GM18507 (cell line): ENCODE data around the gene URI1.
"Not testable (repeated sequence)": the region's sequence is repeated elsewhere in the genome, so short reads cannot be mapped to it uniquely, and the experiment has no call there.

Source experiments
- DNase-seq: peaks from one replicate; pipeline ENCODE4 v3.0.0; 2011; ENCODE audit warnings: low read depth; ENCODE audit not compliant: insufficient read length; ENCODE audit errors: extremely low spot score
- FAIRE-seq: peaks from 2 replicates; lab custom pipeline; 2011; peaks lifted over from hg19 to GRCh38; lab: Jason Lieb, UNC

The URI1 gene, protein sequence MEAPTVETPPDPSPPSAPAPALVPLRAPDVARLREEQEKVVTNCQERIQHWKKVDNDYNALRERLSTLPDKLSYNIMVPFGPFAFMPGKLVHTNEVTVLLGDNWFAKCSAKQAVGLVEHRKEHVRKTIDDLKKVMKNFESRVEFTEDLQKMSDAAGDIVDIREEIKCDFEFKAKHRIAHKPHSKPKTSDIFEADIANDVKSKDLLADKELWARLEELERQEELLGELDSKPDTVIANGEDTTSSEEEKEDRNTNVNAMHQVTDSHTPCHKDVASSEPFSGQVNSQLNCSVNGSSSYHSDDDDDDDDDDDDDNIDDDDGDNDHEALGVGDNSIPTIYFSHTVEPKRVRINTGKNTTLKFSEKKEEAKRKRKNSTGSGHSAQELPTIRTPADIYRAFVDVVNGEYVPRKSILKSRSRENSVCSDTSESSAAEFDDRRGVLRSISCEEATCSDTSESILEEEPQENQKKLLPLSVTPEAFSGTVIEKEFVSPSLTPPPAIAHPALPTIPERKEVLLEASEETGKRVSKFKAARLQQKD

DNA sequence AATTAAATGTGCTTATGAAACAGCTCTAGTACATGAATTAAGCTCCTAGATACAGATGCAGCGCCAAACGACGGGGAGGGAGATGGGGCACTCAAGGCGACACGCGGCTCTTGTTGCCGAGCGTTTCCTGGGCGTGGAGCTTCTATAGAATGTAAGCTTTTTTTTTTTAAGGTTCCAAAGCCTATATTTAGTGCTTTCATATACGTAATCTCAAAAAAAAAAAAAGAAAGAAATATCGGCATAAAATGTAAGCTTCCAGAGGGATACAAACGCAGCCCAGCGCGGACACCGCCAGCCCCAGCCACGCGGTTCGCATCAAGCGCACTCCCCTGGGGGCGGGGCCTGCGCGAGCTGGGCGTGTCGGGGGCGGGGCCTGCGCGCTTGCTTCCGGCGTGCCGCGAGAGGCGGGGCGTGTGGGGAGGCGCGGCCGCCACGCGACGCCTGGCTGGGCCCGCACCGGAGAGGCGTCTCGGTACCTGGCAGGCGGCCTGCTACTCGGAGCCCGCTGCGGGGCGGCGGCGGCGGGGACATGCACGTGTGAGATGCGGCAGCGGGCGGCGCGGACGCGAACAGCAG lies at the start of gene URI1:
Gene URI1 (plus strand): TSS at position 412 of the 576 bp plus-strand sequence. CDS start 309 bp downstream, outside the sequence.
- DNase-seq (peak; percentile 94), FAIRE-seq (peak; percentile 80)

DNA sequence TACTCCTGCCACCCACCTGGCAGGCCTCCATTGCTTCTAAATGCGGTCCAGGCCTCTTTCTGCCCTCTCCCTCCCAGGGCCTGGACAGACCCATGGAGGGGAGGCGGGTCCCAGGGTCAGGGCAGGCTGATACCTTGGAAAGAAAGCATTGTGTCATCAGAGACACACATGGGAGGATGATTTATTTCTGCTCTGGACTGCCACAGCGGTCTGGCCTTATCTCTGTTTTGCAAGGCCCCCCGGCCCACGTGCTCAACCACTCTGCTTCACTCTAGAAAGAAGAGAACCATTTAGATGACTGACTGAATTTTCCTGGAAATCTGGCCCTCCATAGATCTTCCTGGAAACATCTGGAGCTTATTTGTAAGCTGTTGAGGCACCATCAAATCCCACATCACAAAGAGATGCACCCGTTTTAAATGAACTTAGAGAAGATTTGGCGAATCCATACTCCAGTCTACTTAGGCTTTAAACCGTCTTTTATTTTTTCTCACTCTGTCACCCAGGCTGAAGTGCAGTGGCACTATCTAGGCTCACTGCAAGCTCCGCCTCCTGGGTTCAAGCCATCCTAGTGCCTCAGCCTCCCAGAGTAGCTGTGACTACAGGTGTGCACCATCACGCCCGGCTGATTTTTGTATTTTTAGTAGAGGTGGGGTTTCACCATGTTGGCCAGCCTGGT lies 48.3 kb upstream of the URI1 start:
- no peak for FAIRE-seq
- no peak for DNase-seq

DNA sequence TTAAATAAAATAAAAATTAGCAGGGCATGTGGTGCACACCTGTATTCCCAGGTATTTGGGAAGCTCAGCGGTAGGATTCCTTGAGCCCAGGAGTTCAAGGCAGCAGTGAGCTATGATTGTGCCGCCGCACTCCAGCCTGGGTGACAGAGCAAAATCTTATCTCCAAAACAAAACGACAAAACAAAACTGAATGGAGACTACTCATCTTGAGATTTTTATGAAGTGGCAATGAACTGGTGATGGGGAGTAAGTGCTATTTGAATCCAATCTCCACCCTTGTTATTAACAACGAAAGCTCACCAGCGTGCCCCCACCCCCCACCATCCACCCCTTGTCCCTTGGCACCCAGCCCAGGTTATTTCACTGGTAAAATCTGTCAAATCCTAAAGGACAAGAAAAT lies 45.2 kb upstream of the URI1 start:
- FAIRE-seq (no peak), DNase-seq (no peak)

DNA sequence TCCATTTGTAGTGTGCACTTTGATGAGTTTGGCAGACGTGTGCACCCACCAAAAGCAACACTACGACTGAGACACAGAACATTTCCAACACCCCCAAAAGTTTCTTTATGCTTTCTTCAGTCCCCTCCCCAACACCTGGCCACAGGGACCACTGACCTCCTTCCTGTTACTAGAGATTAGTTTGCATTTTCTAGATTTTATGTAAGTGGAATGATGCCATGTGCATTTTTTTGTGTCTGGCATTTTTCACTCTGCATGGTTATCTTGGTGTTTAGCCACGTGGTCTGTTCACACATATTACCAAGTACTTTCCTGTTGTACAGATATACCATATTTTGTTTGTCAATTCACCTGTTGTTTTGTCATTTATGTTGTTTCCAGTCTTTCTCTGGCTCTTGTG lies 44.6 kb upstream of the URI1 start:
- DNase-seq (no peak), FAIRE-seq (no peak)

DNA sequence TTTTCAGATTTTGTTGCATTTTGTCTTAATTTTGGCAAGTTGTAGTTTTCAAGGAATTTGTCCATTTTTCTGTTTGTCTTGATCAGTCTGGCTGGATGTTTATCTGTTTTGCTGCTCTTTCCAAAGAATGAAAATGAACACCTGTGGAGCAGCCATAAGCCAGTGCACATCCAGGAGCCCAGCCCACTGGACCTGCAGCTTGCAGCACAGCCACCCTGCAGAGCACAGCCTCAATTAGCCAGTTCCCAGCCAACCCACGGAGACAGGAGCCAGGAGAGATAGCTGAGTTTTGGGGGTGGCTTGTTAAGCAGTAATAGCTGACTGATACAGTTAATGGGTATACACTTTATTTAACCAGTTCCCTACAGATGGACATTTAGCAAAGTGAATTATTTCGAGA lies 38.0 kb upstream of the URI1 start:
- DNase-seq = no peak
- no peak for FAIRE-seq

DNA sequence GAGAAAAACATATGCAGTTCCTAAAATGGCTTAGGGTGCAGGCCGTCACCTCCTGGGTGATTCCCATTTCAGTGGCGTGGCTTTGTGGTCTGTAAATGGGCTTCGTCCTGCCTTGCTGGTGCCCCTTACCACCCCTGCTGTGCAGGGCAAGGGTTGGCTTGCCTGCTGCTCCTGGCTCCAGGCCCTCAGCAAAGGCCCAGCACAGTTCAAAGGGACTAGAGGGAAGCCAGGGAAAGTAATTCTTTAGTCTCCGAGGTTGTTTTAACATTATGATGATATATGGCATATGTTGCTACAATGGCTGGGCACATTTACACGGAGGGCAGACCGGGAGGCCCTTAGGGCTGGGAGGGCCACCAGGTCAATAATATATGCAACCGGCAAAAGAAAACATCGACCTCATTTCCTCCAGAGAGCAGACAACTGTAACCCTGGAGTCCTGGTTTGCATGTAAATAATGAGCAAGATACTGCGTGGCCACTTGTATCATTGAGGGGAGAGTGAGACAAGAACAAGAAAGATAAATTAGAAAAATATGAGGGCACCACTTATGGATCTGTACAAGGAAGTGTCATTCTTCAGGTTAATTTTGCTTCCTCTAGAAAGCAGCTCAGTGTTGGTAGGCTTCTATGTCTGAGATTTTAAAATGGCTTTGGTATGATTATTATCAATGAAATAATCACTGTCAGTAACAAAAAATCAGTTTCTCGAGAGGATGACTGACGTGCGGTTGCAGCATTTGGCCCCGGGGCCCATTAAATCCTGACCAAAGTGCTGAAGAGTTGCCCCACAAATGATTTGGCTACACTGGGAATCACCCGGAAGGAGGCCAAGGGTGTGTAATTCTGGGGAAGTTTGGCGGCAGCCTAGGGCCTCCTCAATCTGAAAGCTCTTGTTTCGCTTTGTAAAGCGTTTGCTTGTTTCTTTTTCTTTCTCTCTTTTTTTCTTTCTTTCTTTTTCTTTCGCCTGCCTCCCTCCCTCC lies 32.8 kb upstream of the URI1 start:
- DNase-seq (no peak), FAIRE-seq (no peak)

DNA sequence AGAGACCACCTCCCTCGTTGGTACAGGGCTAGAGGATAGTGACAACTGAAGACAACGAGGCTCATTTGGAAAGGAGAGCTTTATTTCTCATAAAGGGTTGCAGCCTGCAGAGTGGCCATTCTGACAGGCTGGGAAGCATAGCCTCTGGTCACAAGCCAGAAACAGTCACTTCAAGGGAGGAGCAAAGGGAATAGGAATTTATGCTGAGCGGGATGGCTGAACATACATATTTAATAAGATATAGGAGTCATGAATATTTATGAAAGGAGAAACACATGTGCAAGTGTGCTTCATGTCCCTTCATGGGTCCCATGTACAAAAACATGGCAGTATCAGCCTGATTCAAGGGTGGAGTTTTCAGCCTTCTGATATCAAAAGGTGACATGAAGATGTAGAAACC lies 27.1 kb upstream of the URI1 start:
- no peak for FAIRE-seq

DNA sequence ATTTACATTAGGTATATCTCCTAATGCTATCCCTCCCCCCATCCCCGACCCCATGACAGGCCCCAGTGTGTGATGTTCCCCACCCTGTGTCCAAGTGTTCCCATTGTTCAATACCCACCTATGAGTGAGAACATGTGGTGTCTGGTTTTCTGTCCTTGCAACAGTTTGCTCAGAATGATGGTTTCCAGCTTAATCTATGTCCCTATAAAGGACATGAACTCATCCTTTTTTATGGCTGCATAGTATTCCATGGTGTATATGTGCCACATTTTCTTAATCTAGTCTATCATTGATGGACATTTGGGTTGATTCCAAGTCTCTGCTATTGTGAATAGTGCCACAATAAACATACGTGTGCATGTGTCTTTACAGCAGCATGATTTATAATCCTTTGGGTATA lies 26.2 kb upstream of the URI1 start:
- FAIRE-seq, DNase-seq: not testable (repeated sequence)

More for the DNA sequence above, 27.1 kb upstream of the URI1 start:
- DNase-seq = no peak

DNA sequence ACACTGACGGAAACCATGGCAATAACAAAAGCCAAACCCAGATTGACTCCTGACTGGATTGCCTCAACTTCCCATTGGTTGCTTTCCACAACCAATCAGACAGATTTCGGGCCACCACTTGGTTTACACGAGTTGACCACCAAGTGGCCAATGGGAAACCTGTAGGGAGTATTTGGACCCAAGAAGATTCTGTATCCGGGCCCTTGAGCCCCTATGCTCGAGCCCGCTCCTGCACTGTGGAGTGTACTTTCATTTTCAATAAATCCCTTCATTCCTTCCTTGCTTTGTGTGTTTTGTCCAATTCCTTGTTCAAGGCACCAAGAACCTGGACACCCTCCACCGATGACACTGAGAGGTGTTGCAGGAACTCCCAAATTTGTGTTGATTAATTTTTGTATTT lies 24.1 kb upstream of the URI1 start:
- FAIRE-seq (no peak), DNase-seq (no peak)

DNA sequence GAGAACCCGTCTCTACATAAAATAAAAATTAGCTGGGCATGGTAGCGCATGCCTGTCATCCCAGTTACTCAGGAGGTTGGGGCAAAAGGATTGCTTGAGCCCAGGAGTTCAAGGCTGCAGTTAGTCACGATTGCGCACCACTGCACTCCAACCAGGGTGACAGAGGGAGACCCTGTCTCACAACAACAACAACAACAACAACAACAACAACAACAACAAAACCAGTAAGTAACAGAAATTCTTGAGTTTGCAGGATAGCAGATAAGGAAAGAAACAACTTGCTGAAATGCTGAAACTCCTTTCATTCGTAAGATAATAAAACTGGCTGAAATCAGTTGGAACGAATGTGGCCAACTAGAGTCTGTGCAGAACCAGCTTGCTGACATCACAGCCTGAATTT lies 23.1 kb upstream of the URI1 start:
- no peak for DNase-seq
- FAIRE-seq = no peak

DNA sequence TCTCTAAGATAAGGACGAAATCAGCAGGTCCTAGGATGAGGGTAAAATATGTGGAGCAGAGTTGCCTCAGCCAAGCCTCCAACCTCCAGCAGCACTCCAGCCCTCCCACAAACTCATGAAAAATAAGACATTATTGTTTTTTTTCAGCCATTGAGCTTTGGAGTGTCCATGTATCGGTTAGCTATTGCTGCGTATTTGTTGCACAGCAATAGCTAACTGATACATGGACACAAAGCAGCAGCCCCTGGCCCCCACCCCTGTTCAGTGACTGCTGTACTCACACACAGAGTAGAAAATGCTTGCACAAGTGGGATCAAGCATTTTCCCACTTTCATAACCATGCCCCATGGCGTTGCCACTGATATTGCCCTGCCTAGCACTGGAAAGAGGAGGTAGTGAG lies 19.1 kb upstream of the URI1 start:
- FAIRE-seq = no peak

DNA sequence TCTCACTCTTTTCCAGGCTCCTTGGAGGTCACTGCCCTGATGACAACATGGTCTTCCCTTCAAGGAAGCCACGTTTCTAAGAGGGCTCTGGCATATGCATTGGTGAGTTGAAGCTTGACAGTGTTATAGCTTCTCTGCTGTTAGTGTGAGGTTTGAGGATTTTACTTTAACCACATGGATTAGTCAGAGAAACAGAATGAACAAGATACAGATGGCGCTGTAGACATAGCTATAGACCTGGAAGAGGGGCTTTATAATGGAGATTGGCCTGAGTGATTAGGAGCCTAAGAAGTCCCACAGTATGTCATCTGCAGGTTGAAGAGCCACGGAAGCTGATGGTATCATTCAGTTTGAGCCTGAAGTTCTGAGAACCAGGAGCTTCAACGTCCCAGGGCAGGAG lies 18.4 kb upstream of the URI1 start:
- DNase-seq (no peak), FAIRE-seq (peak; percentile 39)

More for the DNA sequence above, 19.1 kb upstream of the URI1 start:
- no peak for DNase-seq

DNA sequence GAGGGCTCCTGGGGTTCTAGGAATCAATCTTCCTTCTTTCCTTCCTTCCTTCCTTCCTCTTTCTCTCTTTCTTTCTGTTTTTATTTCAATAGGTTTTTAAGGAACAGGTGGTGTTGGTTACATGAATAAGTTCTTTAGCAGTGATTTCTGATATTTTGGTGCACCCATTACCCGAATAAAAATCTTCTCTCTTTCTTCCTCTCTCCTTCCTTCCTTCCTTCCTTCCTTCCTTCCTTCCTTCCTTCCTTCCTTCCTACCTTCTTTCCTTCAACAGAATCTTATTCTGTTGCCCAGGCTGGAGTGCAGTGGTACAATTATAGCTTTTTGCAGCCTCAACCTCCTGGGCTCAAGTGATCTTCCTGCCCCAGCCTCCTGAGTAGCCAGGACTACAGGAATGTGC lies 16.0 kb upstream of the URI1 start:
- no peak for FAIRE-seq
- no peak for DNase-seq

DNA sequence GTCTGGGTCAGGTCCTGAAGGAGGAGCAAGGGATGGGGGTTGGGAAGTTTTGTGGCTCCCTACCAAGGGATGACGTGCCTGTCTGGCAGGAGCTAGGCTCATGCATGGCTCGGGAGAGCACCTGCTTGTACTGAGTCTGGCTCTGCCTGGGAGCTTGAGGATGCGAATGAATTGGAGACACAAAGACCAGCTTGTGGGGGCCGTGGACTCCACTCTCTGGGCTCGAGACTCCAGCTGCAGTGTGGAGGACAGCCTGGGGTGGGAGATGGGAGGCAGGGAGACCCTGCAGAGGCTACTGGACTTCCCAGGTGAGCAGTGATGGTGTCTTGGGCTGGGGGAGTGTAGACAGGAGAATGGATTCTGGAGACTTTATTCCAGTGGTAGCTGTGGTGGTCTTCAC lies 15.2 kb upstream of the URI1 start:
- no peak for FAIRE-seq

DNA sequence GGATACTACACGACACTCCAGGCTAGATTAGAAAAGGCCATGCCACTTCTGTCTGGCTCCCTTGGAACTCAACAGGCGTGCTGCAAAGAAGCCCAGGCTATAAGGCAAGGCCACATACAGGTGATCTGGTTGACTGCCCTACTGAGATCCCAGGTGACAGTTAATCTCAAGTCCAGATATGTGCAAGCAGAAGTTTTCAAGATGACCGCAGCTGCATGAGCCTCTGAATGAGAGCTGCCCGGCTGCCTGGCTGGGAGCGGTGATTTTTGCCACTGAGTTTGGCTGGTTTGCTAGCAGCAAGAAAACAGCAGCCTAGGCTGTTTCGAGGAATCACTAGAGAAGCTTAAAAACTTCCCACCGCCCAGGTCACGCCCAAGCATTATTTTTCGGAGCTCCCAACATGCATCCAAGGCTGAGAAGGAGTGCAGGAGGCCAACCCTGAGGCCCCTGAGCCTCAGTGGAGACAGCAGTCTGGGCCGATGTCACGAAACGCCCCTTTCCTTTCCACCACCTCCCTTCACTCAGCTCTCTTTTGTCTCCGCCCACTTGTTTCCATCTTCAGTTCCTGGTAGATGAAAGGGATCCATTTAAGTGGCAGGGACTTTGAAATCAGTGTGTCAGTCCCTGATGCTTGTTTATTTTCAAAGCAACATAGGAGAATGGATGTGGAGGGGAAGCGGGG lies 14.0 kb upstream of the URI1 start:
- DNase-seq (peak; percentile 45), FAIRE-seq (peak; percentile 89)

More for the DNA sequence above, 15.2 kb upstream of the URI1 start:
- DNase-seq = no peak

DNA sequence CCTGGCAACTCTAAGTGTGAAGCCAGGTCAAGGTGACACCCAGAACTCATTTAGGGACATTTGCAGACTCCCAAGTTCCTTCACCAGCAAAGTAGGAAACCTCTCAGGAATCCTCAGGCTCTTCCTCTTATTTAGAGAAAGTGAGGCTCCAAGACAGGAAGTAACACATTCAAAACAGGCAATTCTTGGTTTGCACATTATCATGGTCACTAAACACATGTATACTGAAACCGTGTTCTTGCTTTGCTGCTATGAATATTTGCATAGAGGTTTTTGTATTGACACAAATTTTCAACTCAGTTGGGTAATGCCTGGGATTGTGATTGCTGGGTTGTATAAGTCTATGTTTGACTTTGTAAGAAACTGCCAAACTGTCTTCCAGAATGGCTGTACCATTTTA lies 13.2 kb upstream of the URI1 start:
- DNase-seq (peak; percentile 40), FAIRE-seq (peak; percentile 96)

DNA sequence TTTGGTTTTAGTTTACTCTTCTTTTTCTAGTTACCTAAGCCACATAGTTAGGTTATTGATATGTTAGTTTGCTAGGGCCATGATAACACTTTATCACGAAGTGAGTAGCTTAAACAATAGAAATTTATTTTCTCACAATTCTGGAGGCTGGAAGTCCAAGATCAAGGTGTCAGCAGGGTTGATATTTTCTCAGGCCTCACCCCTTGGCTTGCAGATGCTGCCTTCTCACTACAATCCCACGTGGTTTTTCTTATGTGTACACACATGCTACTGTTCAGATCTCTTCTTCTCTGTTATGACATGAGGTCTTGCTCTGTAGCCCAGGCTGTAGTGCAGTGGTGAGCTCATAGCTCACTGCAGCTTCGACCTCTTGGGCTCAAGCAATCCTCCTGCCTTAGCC lies 7.8 kb upstream of the URI1 start:
- DNase-seq (no peak), FAIRE-seq (no peak)

DNA sequence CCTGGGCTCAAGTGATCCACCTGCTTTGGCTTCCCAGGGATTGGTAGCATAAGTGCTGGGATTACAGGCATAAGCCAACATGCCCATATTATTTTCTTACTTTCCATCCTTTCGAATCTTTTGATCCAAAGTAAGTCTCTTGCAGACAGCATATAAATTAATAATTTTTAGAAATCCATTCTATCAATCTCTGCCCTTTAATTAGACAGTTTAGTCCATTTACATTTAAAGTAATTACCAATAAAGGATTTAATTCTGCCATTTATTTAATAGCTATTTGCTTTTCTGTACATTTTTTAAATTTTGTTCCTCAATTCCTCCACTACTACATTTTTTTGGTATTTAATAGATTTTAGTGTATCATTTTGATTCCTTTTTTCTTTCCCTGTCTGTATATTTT lies 7.3 kb upstream of the URI1 start:
- FAIRE-seq = no peak
- DNase-seq = no peak

DNA sequence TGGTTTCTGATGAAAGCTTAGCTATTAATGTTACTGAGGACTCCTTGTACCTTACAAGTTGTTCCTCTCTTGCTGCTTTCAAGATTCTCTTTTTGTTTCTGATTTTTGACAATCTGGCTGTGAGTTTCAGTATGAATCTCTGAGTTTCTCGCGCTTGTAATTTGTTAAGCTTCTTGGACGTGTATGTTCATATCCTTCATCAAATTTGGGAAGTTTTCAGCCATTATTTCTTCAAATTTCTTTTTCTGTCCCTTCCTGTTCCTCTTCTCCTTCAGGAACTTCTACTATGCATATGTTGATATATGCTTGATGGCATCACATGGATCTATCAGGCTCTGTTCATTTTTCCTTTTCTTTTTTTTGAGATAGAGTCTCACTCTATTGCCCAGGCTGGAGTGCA lies 5.6 kb upstream of the URI1 start:
- FAIRE-seq (no peak), DNase-seq (no peak)
